ENCODE data around the gene CPED1.

- TF ChIP-seq POLR2AphosphoS5 (IDR thresholded peaks at IDR 0.05; ENCODE audit: low read depth, low read length) (no peak), TAF1 (IDR thresholded peaks at IDR 0.05; ENCODE audit: borderline replicate concordance, insufficient read depth, low read length) (no peak), REST (IDR thresholded peaks at IDR 0.05; ENCODE audit: insufficient read depth in 1 of 2, low read depth in 2 of 2, low read length in 2 of 2) (no peak), SIN3A (IDR thresholded peaks at IDR 0.05; ENCODE audit: borderline replicate concordance, insufficient read depth, low read length) (no peak)
Observed at GRCh38 chr7:121101621-121102020, 113.1 kb downstream of the CPED1 start.
